Suprapubic skin (tissue), 3 donors: ENCODE results near the gene ONECUT3.

Experiments
- POLR2AphosphoS5 ChIP-seq, 3 donors: sonication (generic); formaldehyde crosslinking; IDR thresholded peaks; one replicate each; pipeline ENCODE4 v1.6.1; 2017; ENCODE audit warnings: antibody characterized with exemption in 3 of 3
- TF ChIP-seq, protein P1 (sequence below), 2 donors: fragments of 200-600 bp in 1 of 2; fragments of 450-650 bp in 1 of 2; sonication (generic) in 1 of 2; IDR thresholded peaks; one replicate each; pipeline ENCODE4 v1.5.1; 2016 to 2019; ENCODE audit warnings: antibody characterized with exemption in 2 of 2, mild to moderate bottlenecking in 1 of 2, moderate library complexity in 1 of 2

DNA sequence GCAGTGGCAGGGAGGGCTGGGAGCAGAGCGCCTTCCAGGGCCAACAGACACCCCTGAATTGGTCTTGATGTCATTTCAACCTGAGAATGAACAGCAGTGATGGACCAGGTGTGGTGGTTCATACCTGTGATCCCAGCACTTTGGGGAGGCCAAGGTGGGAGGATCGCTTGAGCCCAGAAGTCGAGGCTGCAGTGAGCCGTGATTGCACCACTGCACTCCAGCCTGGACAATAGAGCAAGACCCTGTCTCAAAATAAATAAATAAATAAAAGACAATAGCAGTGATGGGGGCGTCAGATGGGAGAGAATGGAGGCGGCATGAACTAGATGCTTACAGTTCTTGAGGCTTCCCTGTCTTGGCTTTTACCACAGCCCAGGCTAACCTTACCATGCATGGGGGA lies 46.1 kb upstream of the ONECUT3 start:
- TF ChIP-seq, protein P1, sequence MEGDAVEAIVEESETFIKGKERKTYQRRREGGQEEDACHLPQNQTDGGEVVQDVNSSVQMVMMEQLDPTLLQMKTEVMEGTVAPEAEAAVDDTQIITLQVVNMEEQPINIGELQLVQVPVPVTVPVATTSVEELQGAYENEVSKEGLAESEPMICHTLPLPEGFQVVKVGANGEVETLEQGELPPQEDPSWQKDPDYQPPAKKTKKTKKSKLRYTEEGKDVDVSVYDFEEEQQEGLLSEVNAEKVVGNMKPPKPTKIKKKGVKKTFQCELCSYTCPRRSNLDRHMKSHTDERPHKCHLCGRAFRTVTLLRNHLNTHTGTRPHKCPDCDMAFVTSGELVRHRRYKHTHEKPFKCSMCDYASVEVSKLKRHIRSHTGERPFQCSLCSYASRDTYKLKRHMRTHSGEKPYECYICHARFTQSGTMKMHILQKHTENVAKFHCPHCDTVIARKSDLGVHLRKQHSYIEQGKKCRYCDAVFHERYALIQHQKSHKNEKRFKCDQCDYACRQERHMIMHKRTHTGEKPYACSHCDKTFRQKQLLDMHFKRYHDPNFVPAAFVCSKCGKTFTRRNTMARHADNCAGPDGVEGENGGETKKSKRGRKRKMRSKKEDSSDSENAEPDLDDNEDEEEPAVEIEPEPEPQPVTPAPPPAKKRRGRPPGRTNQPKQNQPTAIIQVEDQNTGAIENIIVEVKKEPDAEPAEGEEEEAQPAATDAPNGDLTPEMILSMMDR (IDR thresholded peaks at IDR 0.05) = no peak
- TF ChIP-seq POLR2AphosphoS5 (IDR thresholded peaks at IDR 0.05) = no peak
